ENCODE measurements around the gene PROK2.

The PROK2 gene, protein sequence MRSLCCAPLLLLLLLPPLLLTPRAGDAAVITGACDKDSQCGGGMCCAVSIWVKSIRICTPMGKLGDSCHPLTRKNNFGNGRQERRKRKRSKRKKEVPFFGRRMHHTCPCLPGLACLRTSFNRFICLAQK

DNA sequence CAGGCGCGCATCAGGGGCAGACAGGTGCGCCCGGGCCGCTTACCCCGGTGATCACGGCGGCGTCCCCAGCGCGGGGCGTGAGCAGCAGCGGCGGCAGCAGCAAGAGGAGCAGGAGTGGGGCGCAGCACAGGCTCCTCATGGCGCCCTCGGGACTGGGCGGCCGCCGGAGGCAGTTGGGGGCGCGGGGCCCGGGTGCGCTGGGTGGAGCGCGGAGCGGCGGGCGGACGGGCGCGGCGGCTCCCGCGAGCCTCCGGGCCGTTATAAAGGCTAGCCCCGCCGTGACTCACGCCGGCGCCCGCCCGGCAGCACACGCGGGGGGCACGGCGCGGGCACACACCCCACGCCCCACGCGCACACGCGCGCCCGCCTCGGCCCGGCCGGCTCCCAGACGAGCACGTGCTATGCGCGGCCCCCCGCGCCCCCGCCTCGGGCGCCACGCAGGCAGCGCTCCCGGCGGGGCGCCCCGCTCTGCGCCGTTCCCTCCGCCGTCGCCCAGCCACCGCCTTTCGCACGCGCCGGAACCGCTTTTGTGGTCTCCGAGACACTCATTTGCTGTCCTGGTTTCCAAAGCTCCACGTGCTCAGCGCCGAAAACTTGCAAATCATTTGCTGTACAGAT lies at the start of gene PROK2:
Gene PROK2 (minus strand): TSS at position 235 of the 618 bp plus-strand sequence. CDS start 96 bp downstream, at position 139.
- DNase-seq (ENCODE audit: low read depth in 2 of 2) = peak; percentile 3 to 13

DNA sequence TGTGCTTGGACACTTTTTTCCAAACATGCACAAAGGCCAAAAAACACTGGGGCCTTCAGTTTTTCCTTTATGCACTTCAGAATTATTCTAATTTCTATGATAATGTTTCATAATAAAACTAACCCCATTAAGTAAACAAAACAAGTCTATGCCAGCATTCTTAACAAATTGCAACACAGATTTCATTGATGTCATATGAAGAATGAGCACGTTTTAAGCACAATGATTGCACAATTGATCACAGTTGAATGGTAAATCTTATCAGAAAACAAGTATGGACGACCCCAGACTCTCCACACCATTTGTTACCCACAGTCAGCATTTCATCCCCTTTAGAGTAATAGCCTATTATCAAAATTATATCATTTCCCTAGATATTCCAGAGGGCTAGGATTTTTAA lies 46.7 kb upstream of the PROK2 start:
- DNase-seq (ENCODE audit: low read depth in 2 of 2) = no peak

DNA sequence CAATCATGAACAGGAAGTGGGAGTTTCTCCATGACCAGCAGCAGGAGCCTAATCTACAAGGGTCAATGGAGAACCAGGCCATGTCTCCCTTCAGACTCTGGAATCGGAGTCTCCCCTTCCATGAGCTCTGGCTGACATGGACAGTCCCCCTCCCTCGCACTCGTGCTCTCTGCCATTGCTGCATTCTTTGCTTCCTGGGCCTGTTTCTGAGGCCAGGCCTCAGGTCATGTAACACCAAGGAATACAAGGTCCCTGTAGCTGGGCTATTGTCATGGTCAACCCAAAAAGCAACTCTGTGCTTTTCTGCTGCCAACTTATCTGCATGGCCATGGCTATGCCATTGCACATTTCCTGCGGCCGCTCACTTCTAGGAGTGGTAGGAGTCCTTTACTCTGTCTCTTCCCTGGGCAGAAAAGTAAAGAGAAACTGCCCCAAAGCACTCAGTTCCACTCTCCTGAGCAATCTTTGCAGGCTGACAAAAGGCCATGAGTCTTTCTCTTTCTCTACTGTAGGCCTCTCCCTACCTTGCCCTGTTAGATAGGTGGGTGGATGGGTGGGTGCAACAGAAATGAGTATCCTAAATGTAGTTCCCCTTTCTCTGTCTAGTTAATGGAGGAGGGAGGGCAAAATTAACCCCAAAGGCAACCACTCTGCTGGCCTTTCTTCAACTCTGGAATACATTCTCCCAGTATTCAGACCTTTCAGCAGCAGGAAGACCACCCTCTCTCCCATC lies 40.8 kb upstream of the PROK2 start:
- no peak for DNase-seq (ENCODE audit: low read depth in 2 of 2)

DNA sequence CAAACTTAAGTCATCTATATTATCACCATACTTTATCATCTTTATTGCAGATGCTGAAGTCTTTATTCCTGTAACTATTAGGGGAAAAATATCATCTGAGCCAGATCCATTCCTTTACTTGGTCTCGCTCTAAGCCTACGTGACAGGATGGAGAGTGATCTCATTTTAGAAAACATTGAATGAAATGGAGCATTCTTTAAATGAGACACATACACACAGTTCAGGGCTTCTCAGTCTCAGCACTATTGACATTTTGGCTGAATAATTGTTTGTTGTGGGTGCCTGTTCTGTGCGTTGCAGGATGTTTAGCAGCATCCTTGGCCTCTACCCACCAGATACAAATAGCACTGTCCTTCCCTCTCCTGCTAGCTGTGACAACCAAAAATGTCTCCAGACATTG lies 36.2 kb upstream of the PROK2 start:
- DNase-seq (ENCODE audit: low read depth in 2 of 2) = no peak

DNA sequence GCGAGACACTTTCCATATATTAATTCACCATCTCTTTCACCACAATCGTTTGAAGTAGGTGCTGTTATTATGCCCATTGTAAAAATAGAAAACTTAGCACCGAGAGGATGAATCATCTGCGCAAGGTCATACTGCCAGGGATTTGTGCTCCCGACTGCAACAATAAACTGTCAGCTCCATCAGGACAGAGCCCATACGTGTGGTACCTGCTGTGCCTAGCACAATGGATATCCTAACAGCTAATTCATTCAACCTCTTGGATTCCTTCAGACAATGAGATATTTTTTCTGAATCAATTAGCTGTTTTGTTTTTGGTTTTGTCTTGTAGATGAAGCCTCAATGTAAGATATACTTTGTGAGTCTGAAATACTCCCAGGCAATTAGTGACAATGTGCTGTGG lies 32.3 kb upstream of the PROK2 start:
- no peak for DNase-seq (ENCODE audit: low read depth in 2 of 2)

DNA sequence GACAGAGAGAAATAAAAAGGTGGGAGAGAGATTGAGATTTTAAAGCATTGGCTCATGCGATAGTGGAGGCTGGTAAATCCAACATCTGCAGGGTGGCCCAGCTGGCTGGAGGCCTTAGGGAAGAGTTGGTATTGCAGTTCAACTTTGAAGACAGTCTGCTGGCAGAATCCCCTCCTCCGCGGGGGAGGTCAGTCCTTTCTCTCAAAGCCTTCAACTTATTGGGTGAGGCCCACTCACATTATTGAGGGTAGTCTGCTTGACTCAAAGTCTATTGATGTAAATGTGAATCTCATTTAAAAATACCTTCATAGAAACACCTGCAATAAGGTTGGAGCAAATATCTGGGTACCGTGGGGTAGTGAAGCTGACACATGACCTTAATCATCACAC lies 31.8 kb upstream of the PROK2 start:
- DNase-seq (ENCODE audit: low read depth in 2 of 2) = no peak

DNA sequence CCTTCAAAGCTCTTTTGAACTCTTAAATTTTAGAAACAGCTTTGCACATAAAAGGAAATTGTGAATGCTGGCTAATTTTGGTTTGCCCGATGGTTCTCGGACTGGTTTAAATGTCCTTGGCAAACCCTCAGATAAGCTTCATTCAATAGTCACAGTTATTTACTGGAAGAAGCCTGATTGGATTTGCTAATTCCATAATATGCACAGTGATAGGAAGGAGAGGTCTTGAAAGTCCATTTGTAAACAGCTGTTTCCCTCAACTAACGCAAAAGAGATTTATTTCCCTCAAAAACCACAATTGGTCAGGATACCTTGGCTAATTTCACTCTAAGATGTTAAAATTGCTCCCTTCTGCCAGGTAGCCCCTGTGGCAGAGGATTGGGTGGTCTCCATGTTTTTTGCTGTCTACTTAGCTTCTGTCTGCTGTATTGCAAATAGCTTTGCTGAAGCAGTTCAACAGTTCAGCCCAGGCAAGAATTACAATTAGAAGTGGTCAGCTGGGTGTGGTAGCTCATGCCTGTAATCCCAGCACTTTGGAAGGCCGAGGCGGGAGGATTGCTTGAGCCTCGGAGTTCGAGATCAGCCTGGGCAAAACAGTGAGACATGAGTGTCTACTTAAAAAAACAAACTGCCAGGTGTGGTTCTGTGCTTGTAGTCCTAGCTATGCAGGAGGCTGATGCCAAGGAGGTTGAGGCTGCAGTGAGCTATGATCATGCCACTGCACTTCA lies 30.6 kb upstream of the PROK2 start:
- DNase-seq (ENCODE audit: low read depth in 2 of 2) = no peak

DNA sequence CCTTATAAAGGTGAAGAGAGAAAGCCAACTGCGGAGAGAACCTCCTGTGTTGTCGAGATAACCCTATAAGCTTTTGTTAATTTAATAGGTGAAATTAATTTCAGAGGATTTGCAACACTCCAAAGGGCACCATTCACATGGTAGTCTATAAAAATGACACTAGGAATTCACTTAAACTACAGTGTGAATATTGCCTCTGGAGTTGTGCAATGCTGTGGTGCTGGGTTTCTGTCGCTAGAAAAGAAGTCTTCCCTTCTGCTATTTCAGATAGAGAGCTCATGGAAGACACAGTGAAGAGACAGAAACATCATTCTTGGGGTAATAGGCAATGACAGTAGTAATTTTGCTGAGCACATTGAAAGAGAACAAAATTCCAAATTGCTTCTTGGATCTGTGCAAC lies 28.8 kb upstream of the PROK2 start:
- DNase-seq (ENCODE audit: low read depth in 2 of 2) = no peak

DNA sequence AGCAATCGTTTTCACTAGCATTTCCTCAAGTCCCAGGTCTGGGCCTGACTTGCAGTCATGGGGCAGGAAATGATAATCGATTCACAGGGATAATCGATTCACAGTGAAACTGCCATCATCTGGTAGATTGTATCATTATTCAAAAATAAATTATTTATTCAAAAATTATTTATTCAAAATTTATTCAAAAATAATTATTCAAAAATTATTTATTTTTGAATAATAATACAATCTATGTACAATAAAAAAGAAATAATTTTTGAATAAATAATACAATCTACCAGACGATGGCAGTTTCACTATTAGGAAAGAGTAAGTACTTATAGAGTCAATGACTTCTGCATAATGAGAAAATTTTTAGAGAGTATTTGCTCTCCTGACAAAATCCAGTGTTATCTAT lies 28.1 kb upstream of the PROK2 start:
- no peak for DNase-seq (ENCODE audit: low read depth in 2 of 2)

DNA sequence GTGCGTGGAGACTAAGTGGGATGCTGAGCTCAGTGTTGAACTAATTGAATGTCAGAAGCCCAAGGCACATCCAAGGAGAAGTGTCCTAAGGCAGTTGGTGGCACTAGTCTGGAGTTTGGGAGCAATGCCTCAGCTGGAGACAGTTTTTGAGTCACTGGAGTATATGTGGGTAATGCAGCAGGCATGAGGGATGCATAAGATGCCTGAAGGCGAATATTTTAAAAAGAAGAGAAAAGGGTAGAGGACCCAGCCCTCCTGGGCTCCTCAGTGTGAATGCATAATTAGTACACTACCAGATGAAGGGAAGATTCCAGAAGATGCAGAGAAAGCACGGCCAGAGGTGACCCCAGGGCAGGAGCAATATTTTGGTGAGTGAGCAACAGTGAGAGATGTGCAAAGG lies 25.1 kb upstream of the PROK2 start:
- DNase-seq (ENCODE audit: low read depth in 2 of 2) = no peak

DNA sequence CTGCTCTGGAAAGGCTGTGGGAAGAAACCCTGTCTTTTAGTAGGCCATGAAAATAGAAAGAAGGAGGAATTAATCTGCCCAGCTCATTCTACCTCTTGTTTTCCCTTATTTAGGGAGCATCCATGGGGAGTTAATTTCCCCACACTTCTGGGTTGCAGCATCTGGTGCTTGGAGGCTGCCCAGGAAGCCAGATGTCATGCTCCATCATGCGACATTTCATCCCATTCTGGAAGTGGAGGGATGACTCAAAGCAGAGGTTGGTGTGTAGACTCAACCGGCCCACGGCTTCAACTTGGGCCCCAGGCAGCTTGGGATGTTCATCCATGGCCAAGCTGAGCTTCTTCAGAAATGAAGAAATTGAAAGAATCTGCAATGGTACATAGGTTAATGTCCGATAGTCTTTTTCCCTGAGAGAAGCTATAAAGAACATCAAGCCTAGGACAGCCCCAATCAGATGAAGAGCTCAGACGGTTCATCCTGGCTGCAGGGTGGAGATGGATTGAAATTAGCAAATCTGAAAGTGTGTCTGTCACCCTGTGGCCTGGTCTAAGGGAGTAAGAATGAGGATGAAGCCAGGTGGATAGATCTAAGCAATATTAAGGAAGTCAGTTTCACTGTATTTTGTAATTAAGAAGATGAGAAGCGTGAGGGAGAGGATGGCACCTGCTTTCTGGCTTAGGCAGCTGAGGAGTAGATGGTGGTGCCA lies 24.5 kb upstream of the PROK2 start:
- DNase-seq (ENCODE audit: low read depth in 2 of 2) = no peak

DNA sequence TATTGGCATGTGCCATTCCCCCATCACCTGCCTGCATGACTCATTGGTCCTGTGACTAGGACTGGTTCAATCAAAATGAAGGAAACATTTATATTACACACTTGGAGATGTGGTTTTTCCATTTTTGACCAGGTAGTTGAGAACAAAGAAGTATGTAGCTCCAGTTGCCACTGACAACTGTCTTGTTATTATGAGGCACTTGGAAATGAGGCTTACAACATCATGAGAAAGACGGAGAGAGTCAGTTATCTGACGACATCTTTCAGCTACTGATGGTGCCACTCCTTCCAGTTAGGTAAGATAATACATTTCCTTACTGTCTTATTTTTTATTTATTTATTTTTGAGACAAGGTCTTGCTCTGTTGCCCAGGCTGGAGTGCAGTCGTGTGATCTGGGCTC lies 21.8 kb upstream of the PROK2 start:
- no peak for DNase-seq (ENCODE audit: low read depth in 2 of 2)

DNA sequence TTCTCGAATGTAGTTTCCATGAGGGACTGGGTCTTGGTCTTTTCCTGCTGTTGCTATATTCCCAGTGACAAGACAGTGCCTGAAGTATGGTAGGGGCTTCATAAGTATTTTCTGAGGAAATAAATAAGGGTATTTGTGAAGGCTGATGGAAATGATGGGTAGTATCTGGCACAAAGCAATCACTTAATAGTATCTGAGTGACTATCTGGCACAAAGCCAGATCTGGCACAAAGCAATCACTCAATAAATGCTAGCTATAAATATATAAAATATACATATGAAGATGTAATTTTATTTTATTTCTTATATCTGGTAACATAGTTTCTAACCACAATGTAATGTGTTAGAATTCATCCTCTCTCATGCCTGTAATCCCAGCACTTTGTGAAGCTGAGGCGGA lies 20.7 kb upstream of the PROK2 start:
- no peak for DNase-seq (ENCODE audit: low read depth in 2 of 2)

DNA sequence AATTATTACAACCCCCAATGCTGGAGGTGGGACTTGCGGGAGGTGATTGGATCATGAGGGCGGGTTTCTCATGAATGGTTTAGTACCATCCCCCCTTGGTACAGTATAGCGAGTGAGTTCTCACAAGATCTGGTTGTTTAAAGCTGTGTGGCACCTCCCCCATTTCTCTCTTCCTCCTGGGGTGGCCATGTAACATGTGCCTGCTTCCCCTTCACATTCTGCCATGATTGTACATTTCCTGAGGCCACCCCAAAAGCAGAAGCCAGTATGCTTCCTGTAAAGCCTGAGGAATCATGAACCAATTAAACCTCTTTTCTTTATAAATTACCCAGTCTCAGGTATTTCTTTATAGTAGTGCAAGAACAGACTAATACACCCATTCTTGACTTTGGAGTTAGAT lies 20.3 kb upstream of the PROK2 start:
- no peak for DNase-seq (ENCODE audit: low read depth in 2 of 2)

DNA sequence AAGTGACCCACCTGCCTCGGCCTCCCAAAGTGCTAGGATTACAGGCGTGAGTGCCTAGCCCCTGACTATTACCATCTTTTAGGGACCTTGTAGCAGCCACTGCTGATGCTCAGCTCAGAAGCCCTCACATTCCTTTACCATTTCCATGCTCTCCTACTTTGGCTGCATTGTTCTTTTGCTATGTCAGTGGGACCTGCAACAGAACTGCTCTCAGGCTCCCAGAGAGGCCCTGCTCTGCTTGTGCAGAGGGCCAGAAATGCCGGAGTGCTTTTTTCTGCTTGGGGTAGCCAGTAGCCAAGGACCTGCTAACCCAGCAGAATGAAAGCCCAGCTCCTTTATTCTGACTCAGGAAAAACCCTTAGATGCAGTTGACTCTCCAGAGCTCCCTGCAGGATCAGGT lies 18.3 kb upstream of the PROK2 start:
- no peak for DNase-seq (ENCODE audit: low read depth in 2 of 2)

DNA sequence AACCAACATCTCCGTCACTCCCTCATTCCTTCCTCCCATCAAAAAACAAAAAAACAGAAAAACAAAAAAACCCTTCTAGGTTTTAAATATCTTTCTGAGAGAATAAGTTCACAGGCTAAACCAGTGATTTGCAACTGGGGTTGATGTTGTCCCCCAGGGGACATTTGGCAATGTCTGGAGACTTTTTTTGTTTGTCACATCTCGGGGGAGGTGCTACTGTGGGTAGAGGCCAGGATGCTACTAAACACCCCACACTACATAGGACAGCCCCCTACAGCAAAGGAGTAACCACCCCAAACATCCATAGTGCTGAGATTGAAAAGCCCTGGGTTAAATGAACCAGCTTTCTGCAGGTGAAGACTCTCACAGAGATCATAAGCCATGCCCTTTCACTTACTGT lies 17.0 kb upstream of the PROK2 start:
- DNase-seq (ENCODE audit: low read depth in 2 of 2) = no peak

DNA sequence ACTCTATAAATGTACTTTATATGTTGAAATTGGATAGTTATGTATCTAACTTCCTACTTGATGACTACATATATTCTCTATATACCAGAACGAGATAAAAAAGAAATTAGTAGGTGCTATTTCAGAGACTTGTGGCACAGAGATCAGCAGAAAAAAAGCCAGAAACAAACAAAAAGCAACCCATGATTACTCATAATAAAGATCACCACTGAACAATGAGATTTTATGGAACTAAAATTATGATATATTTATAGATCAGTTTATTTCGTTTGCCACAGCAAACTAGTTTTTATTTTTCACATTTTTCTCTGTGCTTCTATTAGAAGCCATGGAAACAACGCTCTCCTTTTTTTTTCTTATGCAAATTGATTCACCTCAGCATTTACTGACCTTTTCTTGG lies 15.1 kb upstream of the PROK2 start:
- DNase-seq (ENCODE audit: low read depth in 2 of 2) = no peak

DNA sequence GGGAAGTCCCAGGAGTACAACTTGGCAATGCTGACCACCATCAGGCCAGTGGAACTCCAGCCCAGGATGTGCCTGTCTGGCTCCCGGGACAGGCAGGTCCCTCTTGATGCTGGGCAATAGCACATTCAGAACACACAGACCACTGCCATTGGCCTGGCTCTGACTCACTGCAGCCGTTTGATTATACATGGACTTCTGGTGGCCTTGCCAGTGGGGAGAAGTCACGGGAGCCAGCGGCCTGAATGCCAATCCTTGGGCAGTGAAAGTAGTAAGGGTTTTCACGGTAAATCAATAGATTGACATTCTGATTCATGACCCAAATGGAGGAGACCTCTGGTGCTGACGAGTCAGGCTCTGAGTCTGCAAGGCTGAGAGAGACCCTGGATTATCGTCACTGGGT lies 12.5 kb upstream of the PROK2 start:
- no peak for DNase-seq (ENCODE audit: low read depth in 2 of 2)

DNA sequence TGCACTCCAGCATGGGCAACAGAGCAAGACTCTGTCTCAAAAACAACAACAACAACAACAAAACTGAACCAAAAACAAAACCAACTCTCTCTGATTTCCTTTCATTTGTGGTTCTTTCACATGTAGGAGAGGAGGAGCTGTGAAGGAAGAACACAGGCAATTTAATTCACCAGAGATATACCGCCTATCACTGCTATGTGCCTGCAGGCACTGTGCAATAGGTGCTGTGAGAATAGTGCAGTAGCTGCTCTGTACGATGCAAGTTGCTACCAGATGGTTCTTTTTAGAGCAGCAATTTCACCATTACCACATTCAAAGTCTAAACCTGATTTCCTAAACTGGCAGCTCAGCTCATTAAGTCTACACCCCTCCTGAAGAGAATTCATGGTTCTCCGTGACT lies 11.3 kb upstream of the PROK2 start:
- DNase-seq (ENCODE audit: low read depth in 2 of 2) = no peak

DNA sequence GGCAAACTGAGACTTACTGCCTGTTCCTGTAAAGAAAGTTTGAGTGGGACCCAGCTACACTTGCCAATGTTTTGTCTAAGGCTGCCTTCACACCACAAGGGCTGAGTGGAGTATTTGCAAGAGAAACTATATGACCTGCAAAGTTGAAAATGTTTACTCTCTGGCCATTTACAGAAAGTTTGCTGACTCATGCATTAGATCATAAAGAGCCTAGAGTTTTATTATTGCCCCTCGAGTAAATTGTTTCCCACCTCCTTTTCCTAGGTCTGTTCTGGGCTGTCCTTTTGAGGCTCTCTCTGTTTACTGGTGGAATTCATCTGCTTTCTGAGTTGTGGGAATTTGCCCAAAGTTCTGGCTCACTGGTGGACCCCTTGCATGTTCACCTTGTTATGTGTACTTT lies 6.7 kb upstream of the PROK2 start:
- no peak for DNase-seq (ENCODE audit: low read depth in 2 of 2)

DNA sequence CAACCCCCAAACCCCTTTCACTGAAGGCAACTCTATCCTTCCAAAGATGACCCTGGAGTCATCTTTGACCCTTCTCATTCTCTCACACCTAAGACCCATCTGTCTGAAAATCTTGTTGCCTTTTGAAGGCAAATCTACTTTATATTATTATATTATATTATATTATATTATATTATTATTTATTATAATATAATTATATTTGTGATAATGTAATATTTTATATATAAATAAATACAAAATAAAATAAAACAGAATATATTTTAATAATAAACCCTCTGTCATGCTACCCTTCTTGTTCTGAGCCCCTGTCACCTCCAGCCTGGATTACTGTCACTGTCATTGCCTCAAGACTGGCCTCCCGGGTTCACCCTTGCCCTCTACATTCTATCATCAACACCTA lies 5.0 kb upstream of the PROK2 start:
- DNase-seq (ENCODE audit: low read depth in 2 of 2) = no peak

DNA sequence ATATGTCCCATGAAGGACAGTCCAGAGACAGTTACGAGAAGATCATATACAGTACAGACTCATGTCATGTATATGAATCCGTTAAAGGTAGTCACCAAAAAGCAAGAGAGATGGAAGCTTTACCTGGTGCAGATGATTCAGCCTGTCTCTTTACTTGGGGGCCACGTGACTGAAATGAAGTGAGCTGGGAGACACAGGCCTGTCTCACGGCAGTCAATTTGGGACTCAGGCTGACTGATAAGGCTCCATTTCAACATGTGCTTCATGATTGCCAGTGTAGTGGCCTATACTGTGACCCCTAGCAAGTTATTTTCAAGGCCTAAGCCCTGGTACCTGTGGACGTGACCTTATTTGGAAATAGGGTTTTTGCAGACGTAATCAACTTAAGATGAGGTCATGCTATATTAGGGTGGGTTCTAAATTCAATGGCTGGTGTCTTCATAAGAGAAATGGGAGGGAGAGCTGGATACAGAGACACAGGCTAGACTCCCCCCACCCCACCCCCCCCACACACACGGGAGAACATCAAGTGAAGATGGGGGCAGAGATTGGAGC lies 3.0 kb upstream of the PROK2 start:
- no peak for DNase-seq (ENCODE audit: low read depth in 2 of 2)

Measured in stimulated activated CD8-positive, alpha-beta memory T cell treated with anti-CD3 and anti-CD28 coated beads, Interleukin-2, amount 100 ng/mL, for 48 hours (primary cell).